ENCODE data around the gene SUPT5H.

DNA sequence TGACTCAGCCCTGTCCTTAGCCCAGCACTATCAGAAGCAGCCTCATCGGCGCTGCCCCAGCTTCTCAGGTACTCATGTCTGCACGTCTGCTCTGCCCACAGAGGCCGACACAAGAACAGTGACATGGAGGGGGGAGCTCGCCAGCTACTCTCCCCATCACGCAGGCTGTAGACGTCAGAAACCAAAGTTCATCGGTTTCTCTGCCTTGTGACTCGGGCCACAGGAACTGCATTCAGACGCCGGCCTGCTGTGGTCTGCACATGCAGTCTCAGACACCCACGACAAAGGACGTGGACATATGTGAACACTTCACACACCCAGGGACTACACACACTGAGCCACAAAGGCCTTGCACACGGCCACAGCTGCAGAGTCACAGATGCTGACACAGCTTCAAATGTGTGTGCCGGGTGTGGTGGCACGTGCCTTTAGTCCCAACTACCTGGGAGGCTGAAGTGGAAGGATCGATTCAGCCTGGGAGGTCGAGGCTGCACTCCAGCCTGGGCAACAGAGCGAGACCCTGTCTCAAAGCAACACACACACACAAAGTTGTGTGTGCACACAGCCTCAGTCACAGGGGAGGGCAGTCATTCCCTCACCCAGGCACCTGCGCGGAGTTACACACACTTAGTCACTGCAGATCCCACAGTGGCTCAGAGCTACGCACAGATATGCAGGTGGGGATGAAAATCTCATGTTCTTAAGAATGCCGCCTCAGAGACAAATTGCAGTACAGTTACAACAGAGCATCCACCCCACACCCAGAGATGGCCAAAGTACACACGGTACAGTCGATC is 43.6 kb upstream of the SUPT5H start:
- TF ChIP-seq, protein P1, sequence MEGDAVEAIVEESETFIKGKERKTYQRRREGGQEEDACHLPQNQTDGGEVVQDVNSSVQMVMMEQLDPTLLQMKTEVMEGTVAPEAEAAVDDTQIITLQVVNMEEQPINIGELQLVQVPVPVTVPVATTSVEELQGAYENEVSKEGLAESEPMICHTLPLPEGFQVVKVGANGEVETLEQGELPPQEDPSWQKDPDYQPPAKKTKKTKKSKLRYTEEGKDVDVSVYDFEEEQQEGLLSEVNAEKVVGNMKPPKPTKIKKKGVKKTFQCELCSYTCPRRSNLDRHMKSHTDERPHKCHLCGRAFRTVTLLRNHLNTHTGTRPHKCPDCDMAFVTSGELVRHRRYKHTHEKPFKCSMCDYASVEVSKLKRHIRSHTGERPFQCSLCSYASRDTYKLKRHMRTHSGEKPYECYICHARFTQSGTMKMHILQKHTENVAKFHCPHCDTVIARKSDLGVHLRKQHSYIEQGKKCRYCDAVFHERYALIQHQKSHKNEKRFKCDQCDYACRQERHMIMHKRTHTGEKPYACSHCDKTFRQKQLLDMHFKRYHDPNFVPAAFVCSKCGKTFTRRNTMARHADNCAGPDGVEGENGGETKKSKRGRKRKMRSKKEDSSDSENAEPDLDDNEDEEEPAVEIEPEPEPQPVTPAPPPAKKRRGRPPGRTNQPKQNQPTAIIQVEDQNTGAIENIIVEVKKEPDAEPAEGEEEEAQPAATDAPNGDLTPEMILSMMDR (IDR thresholded peaks at IDR 0.05): no peak
- no peak for TF ChIP-seq POLR2A (IDR thresholded peaks at IDR 0.05)
